Panc1 (cell line): Measurements from ENCODE around the gene RPS16. TPM values are rescaled to one million over a fixed set of nuclear protein-coding genes. Genes with fewer than 3 reads are reported as not detected.

ENCODE experiments used
- ATAC-seq: fragments of 200-7000 bp; cut with Tn5 transposase; 2 replicates; pipeline ENCODE4 v1.9.1; 2020; ENCODE audit warnings: mild to moderate bottlenecking, moderate library complexity
- BruUV-seq: library from RNA; stranded (reverse); fragments of 400-500 nt; replicated peaks from 2 replicates; lab custom pipeline; 2021; lab: Mats Ljungman, UMichigan
- CTCF ChIA-PET: fragments of 300-600 bp; sonication (Branson Sonifier 250); formaldehyde crosslinking; loops from one replicate; lab custom pipeline; 2022; ENCODE audit warnings: antibody characterized with exemption; lab: Charles Lee
- POLR2A ChIA-PET: fragments of 300-600 bp; sonication (Branson Sonifier 250); formaldehyde crosslinking; loops from one replicate; lab custom pipeline; 2022; ENCODE audit warnings: antibody characterized with exemption; lab: Charles Lee
- DNase-seq: peaks from one replicate; pipeline ENCODE4 v3.0.0-alpha.2; 2010; ENCODE audit warnings: low read depth, low spot score
- H3K27ac ChIP-seq: 2 replicates; pipeline ENCODE4 v1.5.1; 2011; ENCODE audit warnings: mild to moderate bottlenecking, low read length, inconsistent platforms
- H3K27me3 ChIP-seq: fragments of 200-500 bp; sonication (Bioruptor generic); 2 replicates; pipeline ENCODE4 v1.6.0; 2014; ENCODE audit warnings: low read length, inconsistent platforms; ENCODE audit not compliant: control insufficient read depth, insufficient read depth
- H3K36me3 ChIP-seq: fragments of 200-500 bp; sonication (Bioruptor generic); 2 replicates; pipeline ENCODE4 v1.5.1; 2014; ENCODE audit warnings: inconsistent platforms, mild to moderate bottlenecking, low read length, moderate library complexity; ENCODE audit not compliant: control insufficient read depth, insufficient read depth
- H3K4me1 ChIP-seq: 2 replicates; pipeline ENCODE4 v1.5.1; 2011; ENCODE audit warnings: inconsistent platforms, mild to moderate bottlenecking, low read length, moderate library complexity; ENCODE audit not compliant: control insufficient read depth, insufficient read depth
- H3K4me3 ChIP-seq, 2 experiments: 2 replicates each; pipeline ENCODE4 v1.5.1; 2011 to 2012; ENCODE audit warnings: low read depth in 2 of 2, low read length in 2 of 2, mild to moderate bottlenecking in 2 of 2, inconsistent platforms in 1 of 2, moderate library complexity in 1 of 2
- H3K9me3 ChIP-seq: fragments of 200-500 bp; sonication (Bioruptor generic); 2 replicates; pipeline ENCODE4 v1.5.1; 2014; ENCODE audit warnings: low read depth, mild to moderate bottlenecking, inconsistent platforms, low read length, moderate library complexity; ENCODE audit not compliant: control insufficient read depth, insufficient read depth
- POLR2AphosphoS5 ChIP-seq: IDR thresholded peaks from 2 replicates; pipeline ENCODE4 v1.6.1; 2012; ENCODE audit warnings: mild to moderate bottlenecking, low read depth, low read length, moderate library complexity
- SIN3A ChIP-seq: IDR thresholded peaks from 2 replicates; pipeline ENCODE4 v1.6.1; 2012; ENCODE audit warnings: low read depth, mild to moderate bottlenecking, low read length, moderate library complexity, borderline replicate concordance; ENCODE audit not compliant: insufficient read depth
- TCF7L2 ChIP-seq: IDR thresholded peaks from 2 replicates; pipeline ENCODE4 v1.6.1; 2011; ENCODE audit warnings: mild to moderate bottlenecking, low read depth, low read length, inconsistent platforms
- in situ Hi-C: cut with HindIII; loops from 2 replicates; pipeline ENCODE4 v1.10.0; 2016; ENCODE audit warnings: low sequenced_read_pairs, low pct_unique_long_range_greater_than_20kb
- intact Hi-C: fragments of 100-400 bp; cut with micrococcal nuclease; formaldehyde crosslinking; loops from one replicate; pipeline ENCODE4 v1.10.0; 2022; ENCODE audit not compliant: unreplicated experiment
- total RNA-seq: library from RNA; stranded (reverse); gene quantifications from one replicate; pipeline ENCODE4 v1.2.1, GENCODE V29; 2021; ENCODE audit not compliant: unreplicated experiment
- TF ChIP-seq, protein P1 (sequence below): fragments of 450-650 bp; IDR thresholded peaks from 2 replicates; pipeline ENCODE4 v1.5.1; 2017; ENCODE audit warnings: mild to moderate bottlenecking
- TF ChIP-seq, protein P2 (sequence below), 2 experiments: IDR thresholded peaks; 2 replicates each; pipeline ENCODE4 v1.6.1; 2011 to 2012; ENCODE audit warnings: low read depth in 2 of 2, control low read depth in 1 of 2, low read length in 1 of 2, mild to moderate bottlenecking in 1 of 2, moderate library complexity in 1 of 2; ENCODE audit not compliant: insufficient read depth in 1 of 2

RPS16 gene
- total RNA-seq, 1 experiment from 2014 or later, result 27,832 TPM

DNA sequence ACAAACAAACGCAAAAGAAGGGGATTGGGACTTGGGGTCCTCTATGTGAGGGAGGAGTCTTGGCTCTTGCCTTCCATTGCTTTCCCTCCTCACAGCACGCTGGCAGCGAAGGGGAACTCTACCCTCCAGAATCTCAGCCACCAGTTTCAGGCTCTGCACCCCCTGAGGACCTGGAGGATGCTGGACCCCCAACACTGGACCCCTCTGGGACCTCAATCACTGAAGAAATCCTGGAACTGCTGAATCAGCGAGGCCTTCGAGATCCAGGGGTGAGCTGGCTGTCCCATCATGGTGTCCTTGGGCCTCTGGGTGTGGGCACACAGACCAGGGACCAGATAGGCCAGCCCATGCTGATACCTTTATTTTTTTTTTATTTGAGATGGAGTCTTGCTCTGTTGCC, 13.7 kb downstream of the RPS16 start:
- in situ Hi-C loops, result no loop called here
- Histone ChIP-seq H3K27ac (no peak overlapping the region), H3K4me3 (no peak overlapping the region), H3K4me1 (peaks cover 12% of the 10 kb centered on the region), H3K27me3 (no peaks in the 10 kb centered on the region), H3K36me3 (peaks cover 54% of the 10 kb centered on the region), H3K9me3 (no peaks in the 10 kb centered on the region)
- TF ChIP-seq TCF7L2 (no peak), POLR2AphosphoS5 (no peak), SIN3A (no peak)
- TF ChIP-seq, protein P1, sequence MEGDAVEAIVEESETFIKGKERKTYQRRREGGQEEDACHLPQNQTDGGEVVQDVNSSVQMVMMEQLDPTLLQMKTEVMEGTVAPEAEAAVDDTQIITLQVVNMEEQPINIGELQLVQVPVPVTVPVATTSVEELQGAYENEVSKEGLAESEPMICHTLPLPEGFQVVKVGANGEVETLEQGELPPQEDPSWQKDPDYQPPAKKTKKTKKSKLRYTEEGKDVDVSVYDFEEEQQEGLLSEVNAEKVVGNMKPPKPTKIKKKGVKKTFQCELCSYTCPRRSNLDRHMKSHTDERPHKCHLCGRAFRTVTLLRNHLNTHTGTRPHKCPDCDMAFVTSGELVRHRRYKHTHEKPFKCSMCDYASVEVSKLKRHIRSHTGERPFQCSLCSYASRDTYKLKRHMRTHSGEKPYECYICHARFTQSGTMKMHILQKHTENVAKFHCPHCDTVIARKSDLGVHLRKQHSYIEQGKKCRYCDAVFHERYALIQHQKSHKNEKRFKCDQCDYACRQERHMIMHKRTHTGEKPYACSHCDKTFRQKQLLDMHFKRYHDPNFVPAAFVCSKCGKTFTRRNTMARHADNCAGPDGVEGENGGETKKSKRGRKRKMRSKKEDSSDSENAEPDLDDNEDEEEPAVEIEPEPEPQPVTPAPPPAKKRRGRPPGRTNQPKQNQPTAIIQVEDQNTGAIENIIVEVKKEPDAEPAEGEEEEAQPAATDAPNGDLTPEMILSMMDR, result no peak
- TF ChIP-seq, protein P2, sequence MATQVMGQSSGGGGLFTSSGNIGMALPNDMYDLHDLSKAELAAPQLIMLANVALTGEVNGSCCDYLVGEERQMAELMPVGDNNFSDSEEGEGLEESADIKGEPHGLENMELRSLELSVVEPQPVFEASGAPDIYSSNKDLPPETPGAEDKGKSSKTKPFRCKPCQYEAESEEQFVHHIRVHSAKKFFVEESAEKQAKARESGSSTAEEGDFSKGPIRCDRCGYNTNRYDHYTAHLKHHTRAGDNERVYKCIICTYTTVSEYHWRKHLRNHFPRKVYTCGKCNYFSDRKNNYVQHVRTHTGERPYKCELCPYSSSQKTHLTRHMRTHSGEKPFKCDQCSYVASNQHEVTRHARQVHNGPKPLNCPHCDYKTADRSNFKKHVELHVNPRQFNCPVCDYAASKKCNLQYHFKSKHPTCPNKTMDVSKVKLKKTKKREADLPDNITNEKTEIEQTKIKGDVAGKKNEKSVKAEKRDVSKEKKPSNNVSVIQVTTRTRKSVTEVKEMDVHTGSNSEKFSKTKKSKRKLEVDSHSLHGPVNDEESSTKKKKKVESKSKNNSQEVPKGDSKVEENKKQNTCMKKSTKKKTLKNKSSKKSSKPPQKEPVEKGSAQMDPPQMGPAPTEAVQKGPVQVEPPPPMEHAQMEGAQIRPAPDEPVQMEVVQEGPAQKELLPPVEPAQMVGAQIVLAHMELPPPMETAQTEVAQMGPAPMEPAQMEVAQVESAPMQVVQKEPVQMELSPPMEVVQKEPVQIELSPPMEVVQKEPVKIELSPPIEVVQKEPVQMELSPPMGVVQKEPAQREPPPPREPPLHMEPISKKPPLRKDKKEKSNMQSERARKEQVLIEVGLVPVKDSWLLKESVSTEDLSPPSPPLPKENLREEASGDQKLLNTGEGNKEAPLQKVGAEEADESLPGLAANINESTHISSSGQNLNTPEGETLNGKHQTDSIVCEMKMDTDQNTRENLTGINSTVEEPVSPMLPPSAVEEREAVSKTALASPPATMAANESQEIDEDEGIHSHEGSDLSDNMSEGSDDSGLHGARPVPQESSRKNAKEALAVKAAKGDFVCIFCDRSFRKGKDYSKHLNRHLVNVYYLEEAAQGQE (IDR thresholded peaks at IDR 0.05; ENCODE audit: insufficient read depth in 1 of 2, low read depth in 2 of 2, low read length in 1 of 2), result no peak
- no TSS peak for BruUV-seq
- ChIA-PET CTCF (interaction anchor here (1.0 to 3.1 kb wide), 6 partner anchors 14 to 119 kb away, joined by 3 to 19 read pairs (median 8); partner anchors contain the start of gene RPS16), POLR2A (interaction anchor here (0.5 to 8.9 kb wide), 11 partner anchors 8 to 857 kb away, joined by 3 to 226 read pairs (median 5); partner anchors contain the start of genes PAF1, PLEKHG2, RPS16 and ZFP36)
- ATAC-seq (no peak), DNase-seq (no peak)
- intact Hi-C loops, result no loop called here

DNA sequence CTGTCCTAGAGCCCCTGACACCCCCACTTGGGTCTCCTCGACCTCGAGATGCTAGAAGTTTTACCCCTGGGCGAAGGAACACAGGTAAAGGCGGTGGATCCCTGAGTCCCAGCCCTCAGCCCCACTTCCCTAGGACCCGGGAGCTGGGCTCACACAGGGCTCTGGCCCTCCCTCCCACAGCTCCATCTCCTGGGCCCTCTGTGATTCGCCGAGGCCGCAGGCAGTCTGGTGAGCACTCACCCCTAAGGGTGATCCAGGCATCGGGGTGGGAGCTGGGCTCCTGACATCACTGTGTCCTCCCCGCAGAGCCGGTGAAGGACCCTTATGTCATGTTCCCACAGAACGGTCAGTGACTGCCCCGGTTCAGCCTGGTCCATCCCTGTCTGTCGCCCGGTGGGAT, 15.0 kb downstream of the RPS16 start:
- H3K9me3 ChIP-seq, result no peaks in the 10 kb centered on the region
- ChIA-PET CTCF (interaction anchor here (1.0 to 3.1 kb wide), 8 partner anchors 9 to 78 kb away, joined by 5 to 19 read pairs (median 6); partner anchors contain the start of genes DLL3 and RPS16), POLR2A (interaction anchor here (0.6 to 8.9 kb wide), 15 partner anchors 7 to 459 kb away, joined by 3 to 230 read pairs (median 6); partner anchors contain the start of genes FBL, MED29, PAF1 and RPS16)
- intact Hi-C loops, result no loop called here
- no TSS peak for BruUV-seq
- no peak for DNase-seq
- TF ChIP-seq SIN3A (no peak), POLR2AphosphoS5 (no peak)
- in situ Hi-C loops, result no loop called here
- peaks cover 66% of the 10 kb centered on the region for H3K36me3 ChIP-seq
- no peak overlapping the region for H3K4me3 ChIP-seq
- H3K27me3 ChIP-seq, result no peaks in the 10 kb centered on the region
- peaks cover 7% of the 10 kb centered on the region for H3K4me1 ChIP-seq
- ATAC-seq, result peak; percentile 9
- H3K27ac ChIP-seq, result peak overlapping the region; percentile 0; the same call in 1 of the 2 replicates

DNA sequence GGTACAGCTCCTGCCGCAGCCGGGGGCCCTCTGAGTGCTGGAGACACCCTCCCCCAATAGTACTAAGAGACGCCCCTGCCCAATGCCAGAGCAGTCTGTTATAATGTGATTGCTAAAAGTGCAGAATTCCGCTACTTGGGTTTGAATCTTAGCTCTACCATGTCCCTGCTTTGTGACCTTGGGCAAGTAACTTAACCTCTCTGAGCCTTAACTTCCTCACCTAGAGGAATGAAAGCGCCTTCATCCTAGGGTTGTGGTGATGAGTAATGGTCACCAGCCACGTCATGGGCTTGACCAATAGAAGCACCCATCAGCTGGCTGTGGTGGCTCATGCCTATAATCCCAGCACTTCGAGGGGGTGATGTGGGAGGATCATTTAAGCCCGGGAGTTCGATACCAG, 16.7 kb downstream of the RPS16 start:
- no TSS peak for BruUV-seq
- POLR2A ChIA-PET, result interaction anchor here (0.6 to 8.9 kb wide), 10 partner anchors 9 to 1753 kb away, joined by 3 to 230 read pairs (median 5); partner anchors contain the start of genes RPS16 and SUPT5H
- no peaks in the 10 kb centered on the region for H3K9me3 ChIP-seq
- peaks cover 24% of the 10 kb centered on the region for H3K4me1 ChIP-seq
- in situ Hi-C loops (no loop called here), intact Hi-C loops (loop anchor here (10.0 kb wide), 1 partner anchor 444 kb away; the partner anchor contains the start of gene FBXO17)
- ATAC-seq (no peak), DNase-seq (peak; percentile 64)
- H3K27me3 ChIP-seq, result no peaks in the 10 kb centered on the region
- TF ChIP-seq TCF7L2 (no peak), POLR2AphosphoS5 (no peak)
- TF ChIP-seq, protein P1, result no peak
- peaks cover 67% of the 10 kb centered on the region for H3K36me3 ChIP-seq
- H3K4me3 ChIP-seq, result no peak overlapping the region
- CTCF ChIA-PET, result interaction anchor here (0.5 to 2.9 kb wide), 5 partner anchors 9 to 74 kb away, joined by 3 to 19 read pairs (median 9); partner anchors contain the start of gene RPS16
- H3K27ac ChIP-seq, result no peak overlapping the region
